HEK293 (cell line): ENCODE results near the gene KCNJ6.

ENCODE experiments used
- CTCF ChIP-seq: fragments of 450-650 bp; formaldehyde crosslinking; IDR thresholded peaks from 2 replicates; pipeline ENCODE4 v1.5.1; 2016; ENCODE audit warnings: missing biosample characterization, missing genetic modification characterization
- ELK4 ChIP-seq: IDR thresholded peaks from 2 replicates; pipeline ENCODE4 v1.6.1; 2011; ENCODE audit warnings: mild to moderate bottlenecking, low read depth, low read length, borderline replicate concordance
- REST ChIP-seq: fragments of 450-650 bp; formaldehyde crosslinking; IDR thresholded peaks from 2 replicates; pipeline ENCODE4 v1.5.1; 2016; ENCODE audit warnings: missing biosample characterization, missing genetic modification characterization
- ZNF426 ChIP-seq: fragments of 450-650 bp; formaldehyde crosslinking; IDR thresholded peaks from 2 replicates; pipeline ENCODE4 v1.5.1; 2017; ENCODE audit warnings: missing biosample characterization, missing genetic modification characterization, mild to moderate bottlenecking, inconsistent platforms, moderate library complexity
- ZNF658 ChIP-seq: fragments of 450-650 bp; formaldehyde crosslinking; IDR thresholded peaks from 2 replicates; pipeline ENCODE4; 2016; ENCODE audit warnings: missing biosample characterization, missing genetic modification characterization

- TF ChIP-seq ZNF658 (tag by site-specific recombination) (no peak), REST (no peak), CTCF (tag by site-specific recombination) (no peak), ZNF426 (tag by site-specific recombination) (no peak), ELK4 (no peak)
Observed at GRCh38 chr21:37907076-37907475, 9.2 kb downstream of the KCNJ6 start.
